ENCODE data around the gene KHK. TPM values are rescaled to one million over a fixed set of nuclear protein-coding genes. Genes with fewer than 3 reads are reported as not detected.

The KHK gene
- 1 to 10 TPM; 2.8 to 6.3 (median 3.8) TPM for total RNA-seq

GRCh38 chr2:27086724-27087593 lies at the start of gene KHK:
KHK (plus strand) TSS chr2:27086772; CDS start chr2:27087260, 488 bp downstream.
- 25% methylated on average over 16 of the region's 54 CpGs for WGBS
- no peak for DNase-seq (ENCODE audit: low spot score in 2 of 2)
- no peaks in the 10 kb centered on the region for H3K36me3 ChIP-seq
- no peaks in the 10 kb centered on the region for H3K27me3 ChIP-seq
- H3K4me1 ChIP-seq, result peaks cover 38% of the 10 kb centered on the region
- H3K4me3 ChIP-seq, result peak within 1 kb of the TSS; percentile 73
- no peak for TF ChIP-seq EP300 (IDR thresholded peaks at IDR 0.05)
- peak within 1 kb of the TSS; percentile 79 for H3K27ac ChIP-seq
- no peaks in the 10 kb centered on the region for H3K9me3 ChIP-seq

- H3K27ac ChIP-seq, result no peak overlapping the region
- peaks cover 67% of the 10 kb centered on the region for H3K36me3 ChIP-seq
- no peaks in the 10 kb centered on the region for H3K27me3 ChIP-seq
- H3K4me3 ChIP-seq, result no peak overlapping the region
- no peak for DNase-seq (ENCODE audit: low spot score in 2 of 2)
- no peaks in the 10 kb centered on the region for H3K9me3 ChIP-seq
- TF ChIP-seq CTCF (IDR thresholded peaks at IDR 0.05), result no peak
- 72% methylated on average over 2 of the region's 6 CpGs for WGBS
- H3K4me1 ChIP-seq, result peaks cover 20% of the 10 kb centered on the region
Observed at GRCh38 chr2:27038012-27038411, 48.6 kb upstream of the KHK start.

- H3K4me3 ChIP-seq, result no peak overlapping the region
- H3K9me3 ChIP-seq, result no peaks in the 10 kb centered on the region
- H3K36me3 ChIP-seq, result peaks cover 67% of the 10 kb centered on the region
- no peaks in the 10 kb centered on the region for H3K27me3 ChIP-seq
- TF ChIP-seq POLR2A (IDR thresholded peaks at IDR 0.05) (no peak), POLR2AphosphoS5 (IDR thresholded peaks at IDR 0.05) (no peak), EP300 (IDR thresholded peaks at IDR 0.05) (no peak), CTCF (IDR thresholded peaks at IDR 0.05) (no peak)
- no peak overlapping the region for H3K27ac ChIP-seq
- H3K4me1 ChIP-seq, result peaks cover 14% of the 10 kb centered on the region
- DNase-seq (ENCODE audit: low spot score in 2 of 2), result no peak
- 78% methylated on average over 16 of the region's 17 CpGs for WGBS
Observed at GRCh38 chr2:27038631-27039339, 47.8 kb upstream of the KHK start.

- H3K27me3 ChIP-seq, result no peaks in the 10 kb centered on the region
- peaks cover 67% of the 10 kb centered on the region for H3K36me3 ChIP-seq
- no peak overlapping the region for H3K27ac ChIP-seq
- WGBS, result 100% methylated on average over 3 of the region's 6 CpGs
- no peak overlapping the region for H3K4me3 ChIP-seq
- DNase-seq (ENCODE audit: low spot score in 2 of 2), result no peak
- no peak for TF ChIP-seq POLR2A (IDR thresholded peaks at IDR 0.05)
- TF ChIP-seq POLR2AphosphoS5 (IDR thresholded peaks at IDR 0.05), result no peak
- no peak for TF ChIP-seq EP300 (IDR thresholded peaks at IDR 0.05)
- TF ChIP-seq CTCF (IDR thresholded peaks at IDR 0.05), result no peak
- H3K9me3 ChIP-seq, result no peaks in the 10 kb centered on the region
- peaks cover 8% of the 10 kb centered on the region for H3K4me1 ChIP-seq
Observed at GRCh38 chr2:27039426-27039825, 47.1 kb upstream of the KHK start.

GRCh38 chr2:27039871-27040270 lies 46.7 kb upstream of the KHK start:
- TF ChIP-seq POLR2AphosphoS5 (IDR thresholded peaks at IDR 0.05) (no peak), EP300 (IDR thresholded peaks at IDR 0.05) (no peak), CTCF (IDR thresholded peaks at IDR 0.05) (no peak), POLR2A (IDR thresholded peaks at IDR 0.05) (no peak)
- no peaks in the 10 kb centered on the region for H3K27me3 ChIP-seq
- H3K36me3 ChIP-seq, result peaks cover 67% of the 10 kb centered on the region
- 100% methylated on average over 6 of the region's 7 CpGs for WGBS
- no peak for DNase-seq (ENCODE audit: low spot score in 2 of 2)
- H3K27ac ChIP-seq, result no peak overlapping the region
- H3K9me3 ChIP-seq, result no peaks in the 10 kb centered on the region
- H3K4me1 ChIP-seq, result peaks cover 4% of the 10 kb centered on the region
- no peak overlapping the region for H3K4me3 ChIP-seq

All from suprapubic skin (tissue), 4 donors.